ENCODE measurements around the gene PDCL2. TPM values are rescaled to one million over a fixed set of nuclear protein-coding genes. Genes with fewer than 3 reads are reported as not detected.
"Not testable (repeated sequence)": the region's sequence is repeated elsewhere in the genome, so short reads cannot be mapped to it uniquely, and the experiment has no call there.

PDCL2 gene, protein sequence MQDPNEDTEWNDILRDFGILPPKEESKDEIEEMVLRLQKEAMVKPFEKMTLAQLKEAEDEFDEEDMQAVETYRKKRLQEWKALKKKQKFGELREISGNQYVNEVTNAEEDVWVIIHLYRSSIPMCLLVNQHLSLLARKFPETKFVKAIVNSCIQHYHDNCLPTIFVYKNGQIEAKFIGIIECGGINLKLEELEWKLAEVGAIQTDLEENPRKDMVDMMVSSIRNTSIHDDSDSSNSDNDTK
- polyA plus RNA-seq (2013, experiment 1 of 2; ENCODE audit: insufficient read length) = not detected
- not detected for polyA plus RNA-seq (2013, experiment 2 of 2; ENCODE audit: insufficient read length)

DNA sequence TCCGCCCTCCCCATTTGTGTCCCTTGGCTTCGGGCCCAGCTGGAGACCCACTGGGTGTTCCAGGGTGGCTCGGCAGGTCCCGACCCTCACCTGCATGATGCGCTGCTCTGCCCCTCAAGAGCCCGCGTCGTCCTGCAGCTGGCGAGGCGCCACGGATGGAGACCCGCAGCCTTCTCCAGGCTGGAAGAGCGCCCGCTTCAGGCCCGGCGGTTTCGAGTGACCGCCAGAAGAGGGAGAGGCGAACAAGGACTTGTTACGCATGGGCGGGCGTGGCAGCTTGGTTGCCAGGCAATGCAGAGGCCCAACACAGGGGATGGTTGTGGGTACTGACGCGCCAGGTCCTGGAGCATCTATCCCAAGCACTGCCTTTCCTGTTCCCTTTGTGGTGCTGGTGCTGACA is at the start of gene PDCL2:
TSS of gene PDCL2 (minus strand) at position 232 of the 400 bp plus-strand sequence. CDS start at position 96, 136 bp downstream.
- DNase-seq = no peak

DNA sequence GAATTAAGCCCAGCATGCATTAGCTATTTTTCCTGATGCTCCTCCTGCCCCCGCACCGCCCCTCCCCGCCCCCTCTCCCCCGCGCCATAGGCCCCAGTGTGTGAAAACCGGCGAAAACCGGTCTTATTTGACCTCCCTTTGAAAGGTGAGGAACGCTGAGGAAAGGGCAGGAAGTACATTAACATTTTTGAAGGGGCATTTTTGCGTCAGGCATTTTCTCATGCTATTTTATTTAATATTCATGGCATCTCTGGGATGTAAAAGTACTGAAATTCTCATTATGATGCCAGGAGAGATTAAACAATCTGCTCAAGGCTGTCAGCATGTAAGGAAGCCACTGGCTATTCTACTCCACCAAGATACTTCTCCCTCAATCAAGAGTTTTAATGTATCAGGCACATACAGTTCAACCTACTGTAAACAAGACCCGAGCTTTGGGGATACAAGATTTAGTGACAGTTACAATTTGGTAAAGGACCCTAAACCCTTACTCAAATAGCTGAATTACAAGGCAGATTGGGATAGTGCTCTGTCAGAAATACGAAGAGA is 45.3 kb upstream of the PDCL2 start:
- no peak for DNase-seq

GRCh38 chr4:55636656-55636999 is 44.6 kb upstream of the PDCL2 start:
- no peak for DNase-seq

DNA sequence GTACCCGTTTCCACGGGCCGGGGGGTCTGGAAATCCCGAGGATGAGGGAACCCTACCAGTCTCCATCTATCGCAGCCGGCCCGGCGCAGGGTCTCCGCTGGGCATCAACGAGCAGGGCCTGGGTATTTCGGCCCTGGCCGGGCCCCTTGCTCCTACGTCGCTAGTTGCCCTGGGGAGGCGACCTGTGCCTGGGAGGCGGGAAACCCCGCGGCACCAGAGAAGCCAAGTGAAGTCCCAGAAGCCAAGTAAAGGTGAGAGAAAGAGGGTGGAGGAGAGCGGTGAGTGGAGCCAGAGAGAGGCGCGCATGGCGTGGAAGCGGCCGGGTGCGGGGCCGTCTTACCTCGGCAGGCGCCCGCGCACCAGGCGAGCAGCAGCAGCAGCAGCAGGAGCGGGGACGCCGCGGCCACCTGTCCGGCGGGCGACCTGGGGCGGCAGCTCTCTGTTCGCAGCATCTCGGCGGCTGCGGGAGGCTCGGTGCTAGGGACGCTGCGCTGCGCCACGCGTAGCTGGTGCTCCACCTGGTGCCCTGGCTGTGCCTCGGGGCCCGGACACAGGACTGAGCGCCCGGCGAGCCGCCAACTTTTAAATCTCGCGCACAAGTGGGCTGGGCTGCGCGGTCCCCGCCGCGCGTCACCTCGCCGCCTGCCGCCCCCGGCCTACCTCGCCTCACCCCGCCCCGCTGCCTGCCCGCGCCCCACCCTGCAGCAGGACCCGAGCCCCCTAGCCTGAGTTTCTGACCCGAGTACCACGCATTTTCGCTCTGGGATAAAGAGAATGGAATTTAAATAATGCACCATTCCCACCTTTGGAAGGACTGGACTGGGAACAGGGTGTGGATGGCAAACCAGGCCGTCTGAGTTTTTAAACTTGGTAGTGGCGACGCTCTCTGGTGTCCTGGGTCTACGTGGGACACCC is 44.0 kb upstream of the PDCL2 start, which contains the start of gene NMU:
TSS of gene NMU (minus strand) at position 558 of the 915 bp plus-strand sequence. CDS start at position 452, 106 bp downstream.
- DNase-seq = peak; percentile 3

GRCh38 chr4:55635282-55635681 is 43.2 kb upstream of the PDCL2 start:
- DNase-seq = no peak

DNA sequence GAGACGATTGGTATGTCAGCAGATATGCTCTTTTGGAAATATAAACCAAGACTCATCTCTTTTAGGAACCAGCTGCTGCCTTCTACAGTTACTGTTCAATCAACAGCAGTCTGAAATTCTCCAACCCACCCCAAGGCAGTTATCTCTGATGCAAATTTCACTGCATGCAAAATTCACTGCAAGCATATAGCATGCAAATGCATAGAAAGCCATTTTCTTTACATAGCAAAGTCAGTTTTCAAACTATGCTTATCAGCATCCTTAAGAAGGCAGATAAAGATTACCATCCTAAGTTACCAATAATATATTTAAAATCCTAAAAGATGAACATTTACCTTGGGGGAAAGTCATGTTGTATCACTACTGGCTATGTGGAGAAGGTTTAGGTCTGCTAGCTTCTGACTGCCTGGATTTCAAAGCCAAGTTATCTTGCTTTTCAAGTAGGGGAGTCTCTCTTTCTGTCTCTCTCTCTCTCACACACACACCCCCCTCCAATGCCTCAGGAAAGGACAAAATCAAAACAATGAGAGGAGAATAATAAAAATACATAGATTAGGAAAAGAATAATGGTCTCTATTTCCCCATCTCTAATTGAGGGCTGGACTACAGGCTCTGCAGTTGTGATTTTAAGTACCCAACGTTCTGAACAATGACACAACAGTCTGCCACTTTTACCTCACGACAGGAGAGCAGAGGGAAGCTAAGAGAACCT is 42.5 kb upstream of the PDCL2 start:
- DNase-seq = no peak

GRCh38 chr4:55633903-55634302 is 41.9 kb upstream of the PDCL2 start:
- DNase-seq = no peak

- DNase-seq = no peak
These were observed 33.8 kb upstream of the PDCL2 start for GRCh38 chr4:55625835-55626234.

GRCh38 chr4:55624063-55624462 is 32.0 kb upstream of the PDCL2 start:
- not testable (repeated sequence) for DNase-seq

DNA sequence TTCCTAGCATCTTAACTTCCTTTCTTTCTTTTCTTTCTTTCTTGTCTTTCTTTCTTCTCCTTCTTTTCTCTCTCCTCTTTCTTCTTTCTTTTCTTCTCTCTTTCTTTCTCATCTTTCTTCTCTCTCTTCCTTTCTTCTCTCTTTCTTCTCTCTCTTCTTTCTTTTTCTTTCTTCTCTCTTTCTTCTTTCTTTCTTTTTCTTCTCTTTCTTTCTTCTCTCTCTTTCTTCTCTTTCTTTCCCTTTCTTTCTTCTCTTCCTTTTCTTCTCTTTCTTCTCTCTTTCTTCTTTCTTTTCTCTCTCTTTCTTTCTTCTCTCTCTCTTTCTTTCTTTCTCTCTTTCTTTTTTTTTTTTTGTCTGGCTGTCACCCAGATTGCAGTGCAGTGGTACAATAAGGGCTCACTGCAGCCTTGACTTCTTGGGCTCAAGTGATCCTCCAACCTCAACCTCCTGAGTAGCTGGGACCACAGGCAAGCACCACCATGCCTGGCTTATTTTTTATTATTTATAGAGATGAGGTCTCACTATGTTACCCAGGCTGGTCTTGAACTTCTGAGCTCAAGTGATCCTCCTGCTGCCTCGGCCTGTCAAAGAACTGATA is 26.6 kb upstream of the PDCL2 start:
- DNase-seq = no peak

GRCh38 chr4:55617587-55618197 is 25.6 kb upstream of the PDCL2 start:
- DNase-seq = no peak

- no peak for DNase-seq
These were observed 23.0 kb upstream of the PDCL2 start for GRCh38 chr4:55615008-55615407.

DNA sequence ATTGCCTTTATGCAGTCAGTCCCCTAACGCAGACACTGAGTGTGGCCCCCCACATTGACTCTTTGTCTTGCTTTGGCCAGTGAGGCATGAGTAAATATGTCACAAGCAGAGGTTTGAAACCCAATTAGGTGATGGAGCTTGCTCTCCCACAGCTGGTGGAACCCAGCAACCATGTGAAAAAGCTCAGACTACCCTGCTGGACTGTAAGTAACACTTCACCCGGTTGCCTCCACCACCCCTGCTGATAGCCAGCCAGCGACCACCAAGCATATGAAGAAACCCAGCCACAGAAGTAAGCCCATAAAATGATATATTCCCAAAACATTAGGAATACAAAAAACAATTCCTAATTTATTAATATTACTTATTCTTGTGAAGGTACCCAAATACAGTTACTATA is 21.6 kb upstream of the PDCL2 start:
- DNase-seq = no peak

DNA sequence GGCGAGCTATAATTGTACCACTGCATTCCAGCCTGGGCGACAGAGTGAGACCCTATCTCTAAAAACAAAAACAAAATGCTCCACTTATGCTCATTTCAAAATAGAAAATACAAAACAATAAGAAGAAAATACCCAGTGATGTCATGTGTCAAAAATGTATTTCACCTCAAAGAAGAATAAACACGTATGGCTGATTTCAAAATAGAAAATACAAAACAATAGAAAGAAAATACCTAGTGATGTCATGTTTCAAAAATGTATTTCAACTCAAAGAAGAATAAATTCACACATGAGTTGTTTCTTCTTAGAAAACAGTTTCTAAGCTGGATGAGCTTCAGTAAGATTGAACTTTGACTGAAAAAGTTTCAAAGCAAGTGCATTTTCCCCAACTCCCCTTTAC is 20.3 kb upstream of the PDCL2 start:
- DNase-seq = no peak

GRCh38 chr4:55611358-55612059 is 19.5 kb upstream of the PDCL2 start:
- DNase-seq = no peak

DNA sequence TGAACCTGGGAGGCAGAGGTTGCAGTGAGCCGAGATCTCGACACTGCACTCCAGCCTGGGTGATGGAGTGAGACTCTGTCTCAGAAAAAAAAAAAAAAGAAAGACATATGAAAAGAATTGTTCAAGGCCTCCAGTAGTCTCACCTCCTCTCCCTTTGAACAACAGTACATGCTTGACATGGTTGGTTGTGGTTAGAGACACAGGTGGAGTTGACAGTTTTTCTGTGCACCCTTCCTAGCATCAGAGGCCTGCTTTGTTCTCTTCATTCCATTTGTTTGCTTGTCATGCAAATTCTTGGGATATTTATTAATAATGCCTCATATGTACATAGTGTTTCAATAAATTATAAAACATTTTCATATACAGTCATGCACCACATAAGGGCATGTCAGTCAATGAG is 18.3 kb upstream of the PDCL2 start:
- DNase-seq = no peak

- DNase-seq = peak; percentile 19
These were observed 17.4 kb upstream of the PDCL2 start for GRCh38 chr4:55609393-55609866.

DNA sequence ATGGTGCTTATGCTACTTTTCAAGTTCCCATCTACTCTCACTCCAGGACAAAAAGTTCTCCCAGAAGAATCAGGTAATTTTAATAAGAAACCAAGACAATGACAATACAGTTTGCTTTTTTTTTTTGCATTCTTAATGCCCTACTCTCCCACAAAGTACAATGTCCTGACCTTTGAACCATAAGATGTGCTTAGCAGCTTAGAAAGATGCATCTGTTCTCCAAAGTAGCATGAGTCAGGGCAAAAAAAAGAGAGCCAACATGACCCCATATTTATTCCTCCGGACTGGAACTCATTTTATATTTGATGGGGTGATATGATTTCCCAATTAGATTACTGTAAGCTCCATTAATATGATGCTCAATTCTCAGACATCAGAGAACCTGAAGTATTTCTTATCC is 16.5 kb upstream of the PDCL2 start:
- DNase-seq = no peak

DNA sequence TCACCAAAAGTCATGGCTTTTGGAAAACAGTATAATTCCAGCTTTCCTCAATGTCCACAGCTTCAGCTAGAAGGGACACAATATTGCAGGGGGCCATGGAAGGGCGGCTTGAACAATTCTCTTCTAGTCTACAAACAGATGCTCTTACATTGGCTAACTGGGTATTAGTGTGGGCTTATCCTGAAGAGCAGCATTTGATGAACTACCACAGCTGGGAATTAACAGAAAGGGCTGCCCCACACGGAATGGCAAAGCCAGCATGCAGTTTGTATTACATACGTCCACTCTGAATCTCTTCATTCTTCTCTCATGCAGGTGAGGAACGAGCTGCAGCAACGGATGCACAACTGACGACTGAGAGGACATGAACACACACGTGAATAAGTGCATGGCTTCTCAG is 13.0 kb upstream of the PDCL2 start:
- no peak for DNase-seq

- no peak for DNase-seq
These were observed 8.6 kb upstream of the PDCL2 start for GRCh38 chr4:55600640-55601039.

GRCh38 chr4:55598641-55599040 is 6.6 kb upstream of the PDCL2 start:
- DNase-seq = no peak

All from fibroblast of skin of scalp (primary cell).